ENCODE measurements around the gene TBL1X. TPM values are rescaled to one million over a fixed set of nuclear protein-coding genes. Genes with fewer than 3 reads are reported as not detected.

TBL1X gene
- total RNA-seq, 1 experiment from 2014 or later: 31.9 TPM

GRCh38 chrX:9560219-9560618 lies 95.4 kb downstream of the TBL1X start:
- Histone ChIP-seq H3K4me2 (ENCODE audit: low read length) (no peak overlapping the region), H3K36me3 (ENCODE audit: low read depth, low read length) (no peaks in the 10 kb centered on the region; the same call in 1 of the 2 replicates), H3K27ac (ENCODE audit: low read length) (no peak overlapping the region), H3K4me3 (ENCODE audit: low read length) (no peak overlapping the region), H3K79me2 (ENCODE audit: low read length) (peaks cover 76% of the 10 kb centered on the region), H3K9me2 (replicated peaks; ENCODE audit: low read length) (no peaks in the 10 kb centered on the region), H4K20me1 (ENCODE audit: low read length) (no peaks in the 10 kb centered on the region), H3F3A (ENCODE audit: low read length, unreplicated experiment) (no peaks in the 10 kb centered on the region), H3K27me3 (ENCODE audit: low read length) (no peaks in the 10 kb centered on the region), H3K4me1 (ENCODE audit: insufficient read depth, low read length) (peaks cover 14% of the 10 kb centered on the region), H3K9ac (ENCODE audit: low read length) (no peak overlapping the region), H2AFZ (ENCODE audit: low read length) (no peak overlapping the region), H3K9me3 (ENCODE audit: low read length) (no peaks in the 10 kb centered on the region)
- no peak for DNase-seq
- BruUV-seq (replicated peaks): no TSS peak
- no peak for TF ChIP-seq EZH2phosphoT487 (IDR thresholded peaks at IDR 0.05; ENCODE audit: borderline replicate concordance, low read length)
- TF ChIP-seq EZH2 (IDR thresholded peaks at IDR 0.05; ENCODE audit: low read length, unreplicated experiment): no peak
- TF ChIP-seq CTCF (conservative IDR thresholded peaks at IDR 0.05; ENCODE audit: low read depth, low read length): no peak
- ATAC-seq: no peak
- intact Hi-C loops (cut with micrococcal nuclease): no loop called here
- ChIA-PET CTCF (no interaction called here), POLR2A (ENCODE audit: unreplicated experiment) (no interaction called here)

DNA sequence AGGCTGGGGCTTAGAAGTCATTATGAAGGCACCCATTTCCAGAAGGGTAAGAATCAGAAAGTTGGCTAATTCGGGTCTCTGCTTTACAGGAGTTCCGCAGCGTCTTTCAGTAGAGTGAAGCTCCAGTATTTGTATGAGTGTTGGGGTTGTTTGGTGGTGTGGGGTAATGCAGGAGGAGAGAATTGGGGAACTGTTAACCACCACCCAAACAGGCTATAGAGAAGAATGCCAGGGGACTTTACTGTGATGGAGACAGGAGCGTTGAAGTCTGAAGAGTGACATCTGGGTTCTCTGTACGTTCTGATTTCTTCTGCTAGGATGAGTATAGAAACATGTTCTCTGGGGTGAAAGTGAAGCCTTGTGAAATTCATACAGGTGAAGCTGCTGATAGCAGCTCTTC lies 96.3 kb downstream of the TBL1X start:
- Histone ChIP-seq H3K9ac (ENCODE audit: low read length) (no peak overlapping the region), H2AFZ (ENCODE audit: low read length) (no peak overlapping the region), H3K4me1 (ENCODE audit: insufficient read depth, low read length) (peaks cover 18% of the 10 kb centered on the region), H3K9me2 (replicated peaks; ENCODE audit: low read length) (no peaks in the 10 kb centered on the region), H4K20me1 (ENCODE audit: low read length) (no peaks in the 10 kb centered on the region), H3F3A (ENCODE audit: low read length, unreplicated experiment) (no peaks in the 10 kb centered on the region), H3K4me3 (ENCODE audit: low read length) (no peak overlapping the region), H3K79me2 (ENCODE audit: low read length) (peaks cover 66% of the 10 kb centered on the region), H3K4me2 (ENCODE audit: low read length) (no peak overlapping the region), H3K9me3 (ENCODE audit: low read length) (no peaks in the 10 kb centered on the region), H3K36me3 (ENCODE audit: low read depth, low read length) (no peaks in the 10 kb centered on the region; the same call in 1 of the 2 replicates), H3K27me3 (ENCODE audit: low read length) (no peaks in the 10 kb centered on the region), H3K27ac (ENCODE audit: low read length) (no peak overlapping the region)
- intact Hi-C loops (cut with micrococcal nuclease): no loop called here
- ChIA-PET POLR2A (ENCODE audit: unreplicated experiment) (no interaction called here), CTCF (no interaction called here)
- no peak for DNase-seq
- TF ChIP-seq CTCF (conservative IDR thresholded peaks at IDR 0.05; ENCODE audit: low read depth, low read length): no peak
- TF ChIP-seq EZH2phosphoT487 (IDR thresholded peaks at IDR 0.05; ENCODE audit: borderline replicate concordance, low read length): no peak
- no peak for TF ChIP-seq EZH2 (IDR thresholded peaks at IDR 0.05; ENCODE audit: low read length, unreplicated experiment)
- no TSS peak for BruUV-seq (replicated peaks)
- ATAC-seq: no peak

GRCh38 chrX:9562851-9563250 lies 98.0 kb downstream of the TBL1X start:
- ChIA-PET POLR2A (ENCODE audit: unreplicated experiment) (no interaction called here), CTCF (no interaction called here)
- H3F3A ChIP-seq (ENCODE audit: low read length, unreplicated experiment): no peaks in the 10 kb centered on the region
- intact Hi-C loops (cut with micrococcal nuclease): no loop called here
- DNase-seq: peak; percentile 56
- H3K4me3 ChIP-seq (ENCODE audit: low read length): no peak overlapping the region
- H3K27me3 ChIP-seq (ENCODE audit: low read length): no peaks in the 10 kb centered on the region
- peaks cover 28% of the 10 kb centered on the region for H3K4me1 ChIP-seq (ENCODE audit: insufficient read depth, low read length)
- peaks cover 59% of the 10 kb centered on the region for H3K79me2 ChIP-seq (ENCODE audit: low read length)
- peaks cover 7% of the 10 kb centered on the region; the same call in 1 of the 2 replicates for H4K20me1 ChIP-seq (ENCODE audit: low read length)
- H3K9ac ChIP-seq (ENCODE audit: low read length): no peak overlapping the region
- no peaks in the 10 kb centered on the region; the same call in 1 of the 2 replicates for H3K36me3 ChIP-seq (ENCODE audit: low read depth, low read length)
- no peak for TF ChIP-seq EZH2 (IDR thresholded peaks at IDR 0.05; ENCODE audit: low read length, unreplicated experiment)
- no peak for TF ChIP-seq EZH2phosphoT487 (IDR thresholded peaks at IDR 0.05; ENCODE audit: borderline replicate concordance, low read length)
- TF ChIP-seq CTCF (conservative IDR thresholded peaks at IDR 0.05; ENCODE audit: low read depth, low read length): no peak
- no peak overlapping the region for H3K27ac ChIP-seq (ENCODE audit: low read length)
- H3K9me2 ChIP-seq (replicated peaks; ENCODE audit: low read length): no peaks in the 10 kb centered on the region
- no peak overlapping the region for H2AFZ ChIP-seq (ENCODE audit: low read length)
- no TSS peak for BruUV-seq (replicated peaks)
- H3K9me3 ChIP-seq (ENCODE audit: low read length): no peaks in the 10 kb centered on the region
- peak; percentile 46 for ATAC-seq
- H3K4me2 ChIP-seq (ENCODE audit: low read length): no peak overlapping the region
